ENCODE results near the gene PTPRF. TPM values are rescaled to one million over a fixed set of nuclear protein-coding genes. Genes with fewer than 3 reads are reported as not detected.

PTPRF gene
- total RNA-seq, 1 donor: under 0.01 TPM

- Histone ChIP-seq H3K27me3 (ENCODE audit: insufficient read depth, low read length) (no peaks in the 10 kb centered on the region), H3K9me3 (ENCODE audit: low read depth, low read length) (no peaks in the 10 kb centered on the region), H3K4me3 (ENCODE audit: low read length) (no peak overlapping the region), H3K4me1 (ENCODE audit: insufficient read depth, low read length) (no peaks in the 10 kb centered on the region)
Observed at GRCh38 chr1:43586136-43586731, 55.6 kb downstream of the PTPRF start.

- no peaks in the 10 kb centered on the region for H3K27me3 ChIP-seq (ENCODE audit: insufficient read depth, low read length)
- H3K4me1 ChIP-seq (ENCODE audit: insufficient read depth, low read length): no peaks in the 10 kb centered on the region
- H3K4me3 ChIP-seq (ENCODE audit: low read length): no peak overlapping the region
- no peaks in the 10 kb centered on the region for H3K9me3 ChIP-seq (ENCODE audit: low read depth, low read length)
Observed at GRCh38 chr1:43587001-43587400, 56.3 kb downstream of the PTPRF start.

- Histone ChIP-seq H3K9me3 (ENCODE audit: low read depth, low read length) (no peaks in the 10 kb centered on the region), H3K4me3 (ENCODE audit: low read length) (no peak overlapping the region), H3K4me1 (ENCODE audit: insufficient read depth, low read length) (no peaks in the 10 kb centered on the region), H3K27me3 (ENCODE audit: insufficient read depth, low read length) (no peaks in the 10 kb centered on the region)
Observed at GRCh38 chr1:43587594-43587993, 56.9 kb downstream of the PTPRF start.

- H3K9me3 ChIP-seq (ENCODE audit: low read depth, low read length): no peaks in the 10 kb centered on the region
- H3K27me3 ChIP-seq (ENCODE audit: insufficient read depth, low read length): no peaks in the 10 kb centered on the region
- no peaks in the 10 kb centered on the region for H3K4me1 ChIP-seq (ENCODE audit: insufficient read depth, low read length)
- H3K4me3 ChIP-seq (ENCODE audit: low read length): no peak overlapping the region
Observed at GRCh38 chr1:43588592-43588991, 57.9 kb downstream of the PTPRF start.

GRCh38 chr1:43590388-43590925, 59.8 kb downstream of the PTPRF start:
- no peaks in the 10 kb centered on the region for H3K9me3 ChIP-seq (ENCODE audit: low read depth, low read length)
- H3K27me3 ChIP-seq (ENCODE audit: insufficient read depth, low read length): no peaks in the 10 kb centered on the region
- no peaks in the 10 kb centered on the region for H3K4me1 ChIP-seq (ENCODE audit: insufficient read depth, low read length)

GRCh38 chr1:43591181-43591580, 60.5 kb downstream of the PTPRF start:
- H3K4me1 ChIP-seq (ENCODE audit: insufficient read depth, low read length): no peaks in the 10 kb centered on the region
- H3K9me3 ChIP-seq (ENCODE audit: low read depth, low read length): no peaks in the 10 kb centered on the region
- H3K27me3 ChIP-seq (ENCODE audit: insufficient read depth, low read length): no peaks in the 10 kb centered on the region
- no peak overlapping the region for H3K4me3 ChIP-seq (ENCODE audit: low read length)

More at GRCh38 chr1:43590388-43590925, 59.8 kb downstream of the PTPRF start:
- no peak overlapping the region for H3K4me3 ChIP-seq (ENCODE audit: low read length)

GRCh38 chr1:43592051-43592665, 61.5 kb downstream of the PTPRF start:
- no peak overlapping the region for H3K4me3 ChIP-seq (ENCODE audit: low read length)
- H3K9me3 ChIP-seq (ENCODE audit: low read depth, low read length): no peaks in the 10 kb centered on the region
- no peaks in the 10 kb centered on the region for H3K4me1 ChIP-seq (ENCODE audit: insufficient read depth, low read length)
- no peaks in the 10 kb centered on the region for H3K27me3 ChIP-seq (ENCODE audit: insufficient read depth, low read length)

- Histone ChIP-seq H3K9me3 (ENCODE audit: low read depth, low read length) (no peaks in the 10 kb centered on the region), H3K27me3 (ENCODE audit: insufficient read depth, low read length) (no peaks in the 10 kb centered on the region), H3K4me1 (ENCODE audit: insufficient read depth, low read length) (no peaks in the 10 kb centered on the region), H3K4me3 (ENCODE audit: low read length) (no peak overlapping the region)
Observed at GRCh38 chr1:43592974-43593683, 62.4 kb downstream of the PTPRF start.

GRCh38 chr1:43596579-43596978, 65.9 kb downstream of the PTPRF start:
- H3K9me3 ChIP-seq (ENCODE audit: low read depth, low read length): no peaks in the 10 kb centered on the region
- H3K27me3 ChIP-seq (ENCODE audit: insufficient read depth, low read length): no peaks in the 10 kb centered on the region
- H3K4me1 ChIP-seq (ENCODE audit: insufficient read depth, low read length): no peaks in the 10 kb centered on the region
- no peak overlapping the region for H3K4me3 ChIP-seq (ENCODE audit: low read length)

- Histone ChIP-seq H3K4me3 (ENCODE audit: low read length) (no peak overlapping the region), H3K4me1 (ENCODE audit: insufficient read depth, low read length) (no peaks in the 10 kb centered on the region), H3K9me3 (ENCODE audit: low read depth, low read length) (no peaks in the 10 kb centered on the region), H3K27me3 (ENCODE audit: insufficient read depth, low read length) (no peaks in the 10 kb centered on the region)
Observed at GRCh38 chr1:43597028-43597427, 66.3 kb downstream of the PTPRF start.

GRCh38 chr1:43597721-43598120, 67.0 kb downstream of the PTPRF start:
- Histone ChIP-seq H3K4me3 (ENCODE audit: low read length) (no peak overlapping the region), H3K27me3 (ENCODE audit: insufficient read depth, low read length) (no peaks in the 10 kb centered on the region), H3K4me1 (ENCODE audit: insufficient read depth, low read length) (no peaks in the 10 kb centered on the region), H3K9me3 (ENCODE audit: low read depth, low read length) (no peaks in the 10 kb centered on the region)

GRCh38 chr1:43598622-43599021, 67.9 kb downstream of the PTPRF start:
- Histone ChIP-seq H3K4me3 (ENCODE audit: low read length) (no peak overlapping the region), H3K4me1 (ENCODE audit: insufficient read depth, low read length) (no peaks in the 10 kb centered on the region), H3K27me3 (ENCODE audit: insufficient read depth, low read length) (no peaks in the 10 kb centered on the region), H3K9me3 (ENCODE audit: low read depth, low read length) (no peaks in the 10 kb centered on the region)

- Histone ChIP-seq H3K4me1 (ENCODE audit: insufficient read depth, low read length) (no peaks in the 10 kb centered on the region), H3K4me3 (ENCODE audit: low read length) (no peak overlapping the region), H3K9me3 (ENCODE audit: low read depth, low read length) (no peaks in the 10 kb centered on the region), H3K27me3 (ENCODE audit: insufficient read depth, low read length) (no peaks in the 10 kb centered on the region)
Observed at GRCh38 chr1:43600033-43601020, 69.6 kb downstream of the PTPRF start.

- no peaks in the 10 kb centered on the region for H3K9me3 ChIP-seq (ENCODE audit: low read depth, low read length)
- H3K4me1 ChIP-seq (ENCODE audit: insufficient read depth, low read length): no peaks in the 10 kb centered on the region
- H3K4me3 ChIP-seq (ENCODE audit: low read length): no peak overlapping the region
- no peaks in the 10 kb centered on the region for H3K27me3 ChIP-seq (ENCODE audit: insufficient read depth, low read length)
Observed at GRCh38 chr1:43602990-43603389, 72.3 kb downstream of the PTPRF start.
